ENCODE measurements around the gene CAVIN1.
A peak's percentile ranks its signal among the peaks of the same experiment; 100 is the strongest.
"Not testable (repeated sequence)": the region's sequence is repeated elsewhere in the genome, so short reads cannot be mapped to it uniquely, and the experiment has no call there.

CAVIN1 gene

DNA sequence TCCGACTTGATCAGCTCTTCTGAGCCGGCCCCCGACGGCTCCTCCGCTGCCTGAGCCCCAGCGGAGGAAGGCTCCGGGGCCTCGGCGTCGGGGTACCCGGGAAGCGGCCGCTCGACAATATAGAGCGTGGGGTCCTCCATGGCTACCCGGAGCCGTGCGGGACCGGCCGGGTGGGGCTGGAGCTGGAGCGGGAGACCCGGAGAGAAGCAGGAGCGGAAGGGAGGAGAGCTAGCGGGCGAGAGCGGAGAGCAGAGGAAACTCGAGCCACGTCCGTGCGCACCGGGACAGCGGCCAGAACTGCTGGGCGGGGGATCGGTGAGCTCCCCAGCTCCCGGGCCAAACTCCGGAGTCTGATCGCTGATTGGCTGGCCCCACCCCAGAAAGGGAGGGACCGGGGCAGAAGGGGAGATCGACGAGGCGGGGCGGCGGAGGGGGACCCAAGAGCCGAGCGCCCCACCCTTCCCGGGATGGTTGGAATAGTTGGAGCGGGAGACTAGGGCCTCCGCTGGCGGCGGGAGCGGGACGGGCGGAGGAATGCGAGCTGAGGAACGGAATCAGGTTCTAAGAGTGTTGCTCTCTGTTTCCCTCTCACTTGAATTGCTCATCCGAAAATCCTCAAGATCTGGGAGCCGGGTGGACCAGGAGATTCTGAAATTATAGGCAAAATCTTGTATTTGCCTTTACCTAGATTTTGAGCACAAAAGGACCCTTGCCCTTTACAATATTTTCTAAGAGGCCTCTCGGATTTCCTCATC is at the start of gene CAVIN1:
Gene CAVIN1, minus strand, starts transcription at position 299 of the 755 bp plus-strand sequence. Its CDS starts 159 bp downstream, at position 140.
- peak; percentile 95 for DNase-seq (ENCODE audit: low spot score)

DNA sequence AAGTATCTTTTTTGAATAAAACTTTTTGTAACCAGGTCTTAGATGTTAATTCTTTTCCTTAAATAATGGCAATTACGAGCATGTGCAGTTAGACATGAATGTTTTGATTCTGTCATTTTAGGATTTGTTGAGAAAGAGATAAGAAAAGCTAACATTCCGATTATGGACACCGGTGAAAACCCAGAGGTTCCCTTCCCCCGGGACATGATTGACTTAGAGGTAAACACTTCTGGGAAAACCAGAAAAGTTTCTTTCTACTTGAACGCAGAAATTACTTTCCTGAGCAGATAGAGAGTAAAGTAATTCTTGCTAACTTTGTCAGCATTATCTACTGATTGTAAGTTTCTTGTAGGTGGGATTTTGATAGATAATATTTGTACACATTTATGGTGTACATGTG is 44.8 kb upstream of the CAVIN1 start:
- DNase-seq (ENCODE audit: low spot score), result no peak

- no peak for DNase-seq (ENCODE audit: low spot score)
Observed at GRCh38 chr17:42463976-42464400, 40.9 kb upstream of the CAVIN1 start.

DNA sequence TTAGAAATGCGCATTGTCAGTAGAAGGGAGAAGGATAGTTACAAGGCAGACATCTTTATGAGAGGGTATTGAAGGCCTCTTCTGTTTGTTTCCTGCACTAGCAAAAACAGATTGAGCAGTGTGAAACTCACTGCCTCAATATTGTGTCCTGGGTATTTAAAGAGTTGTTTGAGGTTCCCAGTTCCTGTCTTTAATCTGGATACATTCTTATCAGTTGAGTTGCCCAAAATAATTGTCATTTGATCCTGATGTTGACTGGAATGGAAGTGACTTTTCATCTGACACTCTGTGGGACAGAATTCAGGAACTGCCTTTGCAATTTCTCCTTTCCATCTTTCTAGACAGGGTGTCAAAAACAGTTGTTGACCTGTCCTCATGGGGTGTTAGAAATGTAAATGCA is 37.3 kb upstream of the CAVIN1 start:
- no peak for DNase-seq (ENCODE audit: low spot score)

DNA sequence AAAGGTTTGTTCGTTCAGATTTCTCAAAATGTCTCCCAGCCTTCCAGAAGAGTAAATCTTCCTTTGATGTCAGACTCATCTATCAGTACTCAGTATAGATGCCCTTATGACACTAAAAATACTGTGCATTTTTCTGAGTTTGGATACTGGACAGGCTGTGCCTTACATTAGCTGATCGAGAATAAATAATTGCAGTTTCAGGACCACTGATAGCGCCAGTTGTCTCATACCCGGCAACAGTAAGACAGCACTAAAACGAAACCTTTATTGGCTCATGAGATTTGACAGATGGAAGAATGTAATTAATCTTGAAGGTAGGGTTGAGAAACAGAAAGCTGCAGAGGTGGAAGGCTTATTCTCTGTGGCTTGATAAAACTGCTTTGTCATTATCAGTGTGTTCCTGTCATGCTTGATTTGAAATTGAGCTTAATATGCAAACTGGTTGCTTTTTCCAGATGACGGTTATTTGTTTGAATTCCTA is 36.8 kb upstream of the CAVIN1 start:
- no peak for DNase-seq (ENCODE audit: low spot score)

- peak; percentile 61 for DNase-seq (ENCODE audit: low spot score)
Observed at GRCh38 chr17:42459256-42459800, 36.3 kb upstream of the CAVIN1 start.

GRCh38 chr17:42458497-42459255 is 35.6 kb upstream of the CAVIN1 start, which contains the start of gene ATP6V0A1:
Gene ATP6V0A1 (plus strand): TSS chr17:42458878. CDS start chr17:42460895, 2,017 bp downstream.
- DNase-seq (ENCODE audit: low spot score), result peak; percentile 98

GRCh38 chr17:42457107-42457792 is 34.2 kb upstream of the CAVIN1 start:
- no peak for DNase-seq (ENCODE audit: low spot score)

- DNase-seq (ENCODE audit: low spot score), result no peak
Observed at GRCh38 chr17:42456223-42457106, 33.4 kb upstream of the CAVIN1 start.

GRCh38 chr17:42454987-42455386 is 31.9 kb upstream of the CAVIN1 start:
- not testable (repeated sequence) for DNase-seq (ENCODE audit: low spot score)

DNA sequence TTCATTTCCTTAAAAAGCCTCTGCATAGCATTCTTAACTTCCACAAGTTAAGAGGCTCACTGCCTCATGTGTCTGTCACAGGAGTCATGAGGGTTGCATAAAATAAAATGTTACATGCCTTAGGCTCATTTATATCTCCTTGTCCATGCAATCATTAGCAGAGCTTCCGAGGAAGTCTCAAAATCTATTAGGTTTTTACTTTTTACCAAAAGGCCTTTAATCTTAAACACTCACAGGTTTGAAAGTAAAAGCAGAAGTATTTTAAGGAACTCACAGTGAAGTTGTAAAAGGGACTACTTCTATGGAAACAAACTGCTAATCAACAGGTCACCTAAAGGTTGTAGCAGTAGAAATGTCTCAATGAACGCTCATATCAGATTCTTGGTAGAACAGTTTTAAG is 30.4 kb upstream of the CAVIN1 start:
- no peak for DNase-seq (ENCODE audit: low spot score)

DNA sequence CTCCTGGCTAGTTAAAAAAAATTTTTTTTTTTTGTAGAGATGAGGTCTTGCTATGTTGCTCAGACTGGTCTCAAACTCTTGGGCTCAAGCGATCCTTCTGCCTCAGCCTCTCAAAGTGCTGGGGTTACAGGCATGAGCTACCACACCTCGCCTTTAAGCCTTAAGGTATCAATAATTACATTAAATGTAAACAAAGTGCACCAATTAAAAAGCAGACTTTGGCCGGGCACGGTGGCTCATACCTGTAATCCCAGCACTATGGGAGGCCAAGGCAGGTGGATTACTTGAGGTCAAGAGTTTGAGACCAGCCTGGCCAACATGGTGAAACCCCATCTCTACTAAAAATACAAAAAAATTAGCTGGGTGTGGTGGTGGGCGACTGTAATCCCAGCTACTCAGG is 28.2 kb upstream of the CAVIN1 start:
- DNase-seq (ENCODE audit: low spot score), result not testable (repeated sequence)

- not testable (repeated sequence) for DNase-seq (ENCODE audit: low spot score)
Observed at GRCh38 chr17:42449838-42450237, 26.8 kb upstream of the CAVIN1 start.

- DNase-seq (ENCODE audit: low spot score), result not testable (repeated sequence)
Observed at GRCh38 chr17:42449176-42449575, 26.1 kb upstream of the CAVIN1 start.

GRCh38 chr17:42442196-42442565 is 19.1 kb upstream of the CAVIN1 start:
- no peak for DNase-seq (ENCODE audit: low spot score)

- no peak for DNase-seq (ENCODE audit: low spot score)
Observed at GRCh38 chr17:42441371-42442195, 18.5 kb upstream of the CAVIN1 start.

GRCh38 chr17:42438600-42439567 is 15.8 kb upstream of the CAVIN1 start:
- DNase-seq (ENCODE audit: low spot score), result no peak

DNA sequence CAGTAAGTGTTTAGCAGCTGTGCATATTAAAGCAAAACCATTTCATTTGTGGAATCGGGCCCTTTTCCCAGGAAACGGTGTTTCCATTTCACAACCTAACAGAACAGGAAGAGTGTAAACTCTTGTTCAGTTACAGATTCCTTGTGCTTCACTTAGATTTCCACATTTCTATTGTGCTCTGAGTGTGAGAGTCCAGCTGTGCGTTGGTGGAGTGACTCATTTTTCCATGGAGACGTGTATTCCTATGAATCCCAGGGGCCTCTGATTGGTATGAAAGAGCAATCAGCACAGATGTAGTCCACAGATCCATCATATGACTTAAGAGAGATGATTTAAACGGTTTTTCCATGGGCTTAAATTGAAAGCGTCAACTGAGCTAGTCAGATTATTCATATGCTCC is 13.3 kb upstream of the CAVIN1 start:
- DNase-seq (ENCODE audit: low spot score), result no peak

DNA sequence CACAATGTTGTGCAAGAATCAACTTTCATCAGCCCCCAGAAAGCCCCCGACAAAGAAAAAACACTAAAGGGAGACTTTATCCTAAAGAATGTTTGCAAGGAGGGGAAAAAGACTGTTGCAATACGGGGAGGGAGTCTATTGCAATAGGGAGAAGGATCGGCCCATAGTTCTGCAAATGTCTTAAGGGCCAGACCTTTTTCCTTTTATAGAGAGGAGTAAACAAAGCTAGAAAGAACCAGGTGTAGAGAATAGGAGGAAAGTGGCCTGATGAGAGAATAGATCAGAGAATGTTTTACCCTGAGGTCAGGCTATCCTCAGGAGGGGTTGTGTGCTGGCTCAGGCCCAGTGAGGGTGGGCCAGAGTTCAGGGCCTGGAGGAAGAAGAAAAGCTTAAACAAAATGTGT is 8.7 kb upstream of the CAVIN1 start:
- DNase-seq (ENCODE audit: low spot score), result no peak

All from ecto neural progenitor cell (in vitro differentiated cells).